GM19099 (cell line): ENCODE data around the gene AVEN.

ENCODE experiments used
- POLR2A ChIP-seq: IDR thresholded peaks from 3 replicates; pipeline ENCODE4 v1.6.1; 2011; ENCODE audit warnings: low read depth; ENCODE audit not compliant: insufficient read length; ENCODE audit errors: extremely low read depth

AVEN gene

GRCh38 chr15:33825453-33825852, 213.6 kb downstream of the AVEN start:
- no peak for TF ChIP-seq POLR2A

GRCh38 chr15:33823119-33823518, 215.9 kb downstream of the AVEN start:
- TF ChIP-seq POLR2A = no peak

- no peak for TF ChIP-seq POLR2A
Observed at GRCh38 chr15:33822479-33822878, 216.5 kb downstream of the AVEN start.
